Endothelial cell of umbilical vein (primary cell): Measurements from ENCODE around the gene RNF112. TPM values are rescaled to one million over a fixed set of nuclear protein-coding genes. Genes with fewer than 3 reads are reported as not detected.

Source experiments
- BruUV-seq: library from RNA; stranded (reverse); fragments of 400-500 nt; replicated peaks from 2 replicates; lab custom pipeline; 2021; lab: Mats Ljungman, UMichigan
- CTCF ChIA-PET: fragments of 300-600, 350-600 bp; sonication (Branson Sonifier 250); formaldehyde crosslinking; loops from one replicate; lab custom pipeline; 2021; ENCODE audit warnings: antibody characterized with exemption, inconsistent platforms; lab: Charles Lee
- POLR2A ChIA-PET: fragments of 300-600, 350-600 bp; sonication (Branson Sonifier 250); formaldehyde crosslinking; loops from one replicate; lab custom pipeline; 2021; ENCODE audit warnings: antibody characterized with exemption, inconsistent platforms; lab: Charles Lee
- DNase-seq: peaks from one replicate; pipeline ENCODE4 v3.0.0-alpha.2; 2011; ENCODE audit warnings: low read depth, low spot score
- FAIRE-seq: peaks from 2 replicates; lab custom pipeline; 2011; peaks lifted over from hg19 to GRCh38; lab: Jason Lieb, UNC
- H2AFZ ChIP-seq: 2 replicates; pipeline ENCODE4 v1.6.0; 2012; ENCODE audit warnings: low read depth, low read length, control low read depth, inconsistent platforms
- H3K27ac ChIP-seq: 2 replicates; pipeline ENCODE4 v1.5.1; 2011; ENCODE audit warnings: low read depth, mild to moderate bottlenecking, control low read depth, low read length, moderate library complexity; ENCODE audit not compliant: insufficient read depth
- H3K27me3 ChIP-seq, 2 experiments: 2 replicates each; pipeline versions ENCODE4 v1.6.0 to v1.6.1; 2011; ENCODE audit warnings: low read length in 2 of 2, mixed read lengths in 1 of 2; ENCODE audit not compliant: control insufficient read depth in 2 of 2, insufficient read depth in 2 of 2
- H3K36me3 ChIP-seq, 2 experiments: 2 replicates in 1 of 2; 3 replicates in 1 of 2; pipeline ENCODE4 v1.5.1; 2011; ENCODE audit warnings: low read length in 2 of 2, mild to moderate bottlenecking in 1 of 2, moderate library complexity in 1 of 2; ENCODE audit not compliant: control insufficient read depth in 2 of 2, insufficient read depth in 2 of 2; ENCODE audit errors: extremely low read depth in 1 of 2
- H3K4me1 ChIP-seq: 3 replicates; pipeline ENCODE4 v1.5.1; 2011; ENCODE audit warnings: mild to moderate bottlenecking, low read length; ENCODE audit not compliant: control insufficient read depth, insufficient read depth; ENCODE audit errors: extremely low read depth
- H3K4me2 ChIP-seq: 2 replicates; pipeline ENCODE4 v1.6.1; 2011; ENCODE audit warnings: low read length, control low read depth, mixed read lengths; ENCODE audit not compliant: insufficient read depth
- H3K4me3 ChIP-seq, 3 experiments: fragments of 200-600 bp in 1 of 3; sonication (generic), shearing (Covaris generic) in 1 of 3; replicated peaks in 1 of 3; 2 replicates each; pipeline ENCODE4 v1.5.1; 2011 to 2016; ENCODE audit warnings: control low read depth in 3 of 3, low read length in 3 of 3, mild to moderate bottlenecking in 2 of 3, inconsistent platforms in 1 of 3, low read depth in 1 of 3, moderate library complexity in 1 of 3; ENCODE audit not compliant: insufficient read depth in 1 of 3
- H3K79me2 ChIP-seq: 2 replicates; pipeline ENCODE4 v1.6.0; 2012; ENCODE audit warnings: low read length, inconsistent platforms; ENCODE audit not compliant: control insufficient read depth, insufficient read depth
- H3K9ac ChIP-seq: replicated peaks from 2 replicates; pipeline ENCODE3; 2011; ENCODE audit warnings: low read length, control low read depth; ENCODE audit not compliant: insufficient read depth; ENCODE audit errors: extremely low read depth
- H3K9me1 ChIP-seq: replicated peaks from 3 replicates; pipeline ENCODE4 v1.6.0; 2011; ENCODE audit warnings: mild to moderate bottlenecking, low read length; ENCODE audit not compliant: control insufficient read depth, insufficient read depth; ENCODE audit errors: extremely low read depth
- H3K9me3 ChIP-seq: replicated peaks from 2 replicates; pipeline ENCODE4 v1.5.1; 2012; ENCODE audit warnings: low read length, inconsistent platforms; ENCODE audit not compliant: control insufficient read depth, insufficient read depth
- H4K20me1 ChIP-seq: replicated peaks from 2 replicates; pipeline ENCODE3; 2011; ENCODE audit warnings: mild to moderate bottlenecking, low read length; ENCODE audit not compliant: control insufficient read depth, insufficient read depth; ENCODE audit errors: extremely low read depth
- CTCF ChIP-seq, 2 donors: IDR thresholded peaks; 1 replicate in 1 of 2; 2 replicates in 1 of 2; pipeline ENCODE4 v1.5.1; 2011; ENCODE audit warnings: low read length in 2 of 2, mild to moderate bottlenecking in 2 of 2, moderate library complexity in 2 of 2, control low read depth in 1 of 2, inconsistent platforms in 1 of 2, low read depth in 1 of 2; ENCODE audit not compliant: insufficient read depth in 1 of 2; ENCODE audit errors: extremely low read depth in 1 of 2
- EZH2 ChIP-seq: IDR thresholded peaks from 2 replicates; pipeline ENCODE4 v1.6.1; 2012; ENCODE audit warnings: borderline replicate concordance, low read depth, mild to moderate bottlenecking, moderate library complexity, low read length, inconsistent platforms; ENCODE audit not compliant: severe bottlenecking
- FOS ChIP-seq: IDR thresholded peaks from 2 replicates; pipeline ENCODE4 v1.6.1; 2011; ENCODE audit warnings: mild to moderate bottlenecking, low read length, moderate library complexity, borderline replicate concordance; ENCODE audit not compliant: insufficient read depth
- GATA2 ChIP-seq: IDR thresholded peaks from 2 replicates; pipeline ENCODE4 v1.7.0; 2011; ENCODE audit warnings: low read depth, mild to moderate bottlenecking, moderate library complexity, mixed read lengths, low read length; ENCODE audit not compliant: insufficient read length, insufficient read depth
- JUN ChIP-seq: IDR thresholded peaks from 2 replicates; pipeline ENCODE4 v1.6.1; 2011; ENCODE audit warnings: borderline replicate concordance, low read depth; ENCODE audit not compliant: insufficient read length, insufficient read depth
- MAX ChIP-seq: IDR thresholded peaks from 2 replicates; pipeline ENCODE4 v1.6.1; 2011; ENCODE audit not compliant: insufficient read depth, insufficient read length
- MYC ChIP-seq: IDR thresholded peaks from one replicate; pipeline ENCODE4 v1.6.1; 2011; ENCODE audit warnings: mild to moderate bottlenecking, low read depth, low read length
- POLR2A ChIP-seq: IDR thresholded peaks from 2 replicates; pipeline ENCODE4 v1.6.1; 2012; ENCODE audit warnings: low read depth, mild to moderate bottlenecking, control low read depth, low read length
- POLR2AphosphoS5 ChIP-seq: IDR thresholded peaks from 2 replicates; pipeline ENCODE4 v1.6.1; 2012; ENCODE audit warnings: low read depth, mild to moderate bottlenecking, control low read depth, low read length, moderate library complexity; ENCODE audit not compliant: insufficient read depth
- dilution Hi-C: fragments of 300-500 bp; cut with MboI; formaldehyde crosslinking; loops from one replicate; pipeline ENCODE4 v1.15.0; 2019; ENCODE audit warnings: low sequenced_read_pairs; ENCODE audit not compliant: extremely low pct_ligation_motif_present
- intact Hi-C: fragments of 100-400 bp; cut with micrococcal nuclease; formaldehyde crosslinking; loops from one replicate; pipeline ENCODE4 v1.10.0; 2022
- polyA plus RNA-seq, 4 experiments: library from polyadenylated mRNA; depleted of rRNA in 3 of 4; stranded (reverse) in 3 of 4; unstranded in 1 of 4; fragments of >200 nt; gene quantifications; 2 replicates each; pipeline versions ENCODE4 v1.2.1 to v1.2.3, GENCODE V29; 2011 to 2012; ENCODE audit warnings: missing spikeins in 1 of 4
- total RNA-seq: library from RNA; stranded (reverse); gene quantifications from 2 replicates; pipeline ENCODE4 v1.2.3, GENCODE V29; 2021

RNF112 gene
- total and polyA plus RNA-seq, 2 donors (not counting 3 experiments of a cell fraction or from before 2014, with no cell fraction given) = 0.06 to 0.11 TPM

- TF ChIP-seq GATA2 (no peak), CTCF (IDR thresholded peaks at IDR 0.05; ENCODE audit: extremely low read depth in 1 of 2, insufficient read depth in 1 of 2, low read depth in 1 of 2, low read length in 2 of 2) (no peak), MYC (no peak), EZH2 (no peak), FOS (no peak), MAX (no peak), POLR2A (no peak), POLR2AphosphoS5 (no peak), JUN (no peak)
- H4K20me1 ChIP-seq = no peaks in the 10 kb centered on the region
- no peak overlapping the region for H3K4me2 ChIP-seq
- H3K79me2 ChIP-seq = no peaks in the 10 kb centered on the region
- H3K36me3 ChIP-seq = no peaks in the 10 kb centered on the region
- H3K4me3 ChIP-seq = no peak overlapping the region
- H3K9me1 ChIP-seq = no peaks in the 10 kb centered on the region
- BruUV-seq = no TSS peak
- intact Hi-C loops = no loop called here
- no peaks in the 10 kb centered on the region for H3K9me3 ChIP-seq
- H3K27me3 ChIP-seq = no peaks in the 10 kb centered on the region
- dilution Hi-C loops = no loop called here
- H3K9ac ChIP-seq = no peak overlapping the region
- FAIRE-seq (no peak), DNase-seq (no peak)
- H3K4me1 ChIP-seq = peaks cover 10% of the 10 kb centered on the region
- H3K27ac ChIP-seq = no peak overlapping the region
- ChIA-PET CTCF (no interaction called here), POLR2A (interaction anchor here (0.8 kb wide), 1 partner anchor 34 kb away, joined by 3 read pairs; no protein-coding TSS in a partner anchor)
- H2AFZ ChIP-seq = no peak overlapping the region
These were observed 11.1 kb upstream of the RNF112 start for GRCh38 chr17:19399750-19400450.
